Keratinocyte (primary cell): ENCODE data around the gene ABLIM2. TPM values are rescaled to one million over a fixed set of nuclear protein-coding genes. Genes with fewer than 3 reads are reported as not detected.

Source experiments
- DNase-seq: peaks from one replicate; pipeline ENCODE4 v3.0.0-alpha.2; 2011; ENCODE audit warnings: low read depth, missing footprints, low spot score
- FAIRE-seq: peaks from 2 replicates; lab custom pipeline; 2011; peaks lifted over from hg19 to GRCh38; lab: Jason Lieb, UNC
- H2AFZ ChIP-seq: 2 replicates; pipeline ENCODE4 v1.6.0; 2012; ENCODE audit warnings: low read length, control low read depth, inconsistent platforms; ENCODE audit not compliant: control insufficient read depth
- H3K27ac ChIP-seq: 2 replicates; pipeline ENCODE4 v1.5.1; 2011; ENCODE audit warnings: low read length; ENCODE audit not compliant: control insufficient read depth, insufficient read depth
- H3K27me3 ChIP-seq: 3 replicates; pipeline ENCODE4 v1.6.0; 2011; ENCODE audit warnings: low read length; ENCODE audit not compliant: control insufficient read depth, insufficient read depth; ENCODE audit errors: extremely low read depth
- H3K36me3 ChIP-seq, 2 experiments: 2 replicates in 1 of 2; 3 replicates in 1 of 2; pipeline ENCODE4 v1.5.1; 2011; ENCODE audit warnings: low read length in 2 of 2, mild to moderate bottlenecking in 1 of 2; ENCODE audit not compliant: control insufficient read depth in 2 of 2, insufficient read depth in 2 of 2; ENCODE audit errors: extremely low read depth in 1 of 2
- H3K4me1 ChIP-seq: 3 replicates; pipeline ENCODE4 v1.5.1; 2011; ENCODE audit warnings: low read length; ENCODE audit not compliant: control insufficient read depth, insufficient read depth; ENCODE audit errors: extremely low read depth
- H3K4me2 ChIP-seq: 3 replicates; pipeline ENCODE4 v1.6.0; 2011; ENCODE audit warnings: low read depth, low read length; ENCODE audit not compliant: control insufficient read depth, insufficient read depth; ENCODE audit errors: extremely low read depth
- H3K4me3 ChIP-seq, 3 experiments: fragments of 200-600 bp in 1 of 3; sonication (generic) in 1 of 3; 2 replicates in 2 of 3; 3 replicates in 1 of 3; pipeline ENCODE4 v1.5.1; 2011 to 2016; ENCODE audit warnings: low read length in 3 of 3, mild to moderate bottlenecking in 3 of 3, control low read depth in 2 of 3, inconsistent platforms in 1 of 3, low read depth in 1 of 3, mixed read lengths in 1 of 3, mixed run types in 1 of 3, moderate library complexity in 1 of 3; ENCODE audit not compliant: control insufficient read depth in 2 of 3, insufficient read depth in 2 of 3; ENCODE audit errors: extremely low read depth in 1 of 3
- H3K79me2 ChIP-seq: 2 replicates; pipeline ENCODE4 v1.6.0; 2012; ENCODE audit warnings: low read length; ENCODE audit not compliant: control insufficient read depth, insufficient read depth
- H3K9ac ChIP-seq: 3 replicates; pipeline ENCODE4 v1.6.0; 2011; ENCODE audit warnings: low read length; ENCODE audit not compliant: control insufficient read depth, insufficient read depth; ENCODE audit errors: extremely low read depth
- H3K9me1 ChIP-seq: 3 replicates; pipeline ENCODE4 v1.6.0; 2011; ENCODE audit warnings: low read length; ENCODE audit not compliant: control insufficient read depth, insufficient read depth; ENCODE audit errors: extremely low read depth
- H3K9me3 ChIP-seq: 2 replicates; pipeline ENCODE4 v1.5.1; 2012; ENCODE audit warnings: low read depth, low read length; ENCODE audit not compliant: control insufficient read depth
- H4K20me1 ChIP-seq: 3 replicates; pipeline ENCODE4 v1.6.0; 2011; ENCODE audit warnings: low read length; ENCODE audit not compliant: control insufficient read depth, insufficient read depth; ENCODE audit errors: extremely low read depth
- CTCF ChIP-seq, 3 experiments: IDR thresholded peaks in 1 of 3; conservative IDR thresholded peaks in 1 of 3; optimal IDR thresholded peaks in 1 of 3; 2 replicates in 2 of 3; 3 replicates in 1 of 3; pipeline versions ENCODE3 to v1.5.1; 2011; ENCODE audit warnings: low read length in 3 of 3, mild to moderate bottlenecking in 3 of 3, moderate library complexity in 2 of 3, control low read depth in 1 of 3, inconsistent platforms in 1 of 3; ENCODE audit not compliant: insufficient read depth in 2 of 3; ENCODE audit errors: extremely low read depth in 1 of 3
- EZH2 ChIP-seq: IDR thresholded peaks from one replicate; pipeline ENCODE4 v1.6.1; 2012; ENCODE audit warnings: inconsistent platforms, mild to moderate bottlenecking, low read length, moderate library complexity
- dilution Hi-C: fragments of 300-500 bp; cut with MboI; formaldehyde crosslinking; loops from one replicate; pipeline ENCODE4 v1.7.0; 2020; ENCODE audit warnings: low sequenced_read_pairs; ENCODE audit not compliant: extremely low pct_ligation_motif_present
- polyA plus RNA-seq, 5 experiments: library from polyadenylated mRNA; depleted of rRNA in 3 of 5; stranded (reverse) in 3 of 5; stranded (forward) in 1 of 5; unstranded in 1 of 5; fragments of >200 nt; gene quantifications; 1 replicate in 1 of 5; 2 replicates in 3 of 5; 3 replicates in 1 of 5; pipeline versions ENCODE4 v1.2.1 to v1.2.3, GENCODE V29; 2011 to 2012; ENCODE audit warnings: missing spikeins in 2 of 5, low read depth in 1 of 5, low replicate concordance in 1 of 5

Gene ABLIM2
- polyA plus RNA-seq, 1 donor (not counting 4 experiments of a cell fraction or from before 2014, with no cell fraction given): 0.94 TPM

- peak; percentile 96 for FAIRE-seq
- Histone ChIP-seq H3K79me2 (no peaks in the 10 kb centered on the region), H3K4me3 (no peak overlapping the region), H3K27ac (no peak overlapping the region), H3K4me2 (no peak overlapping the region), H2AFZ (no peak overlapping the region), H3K9me1 (no peaks in the 10 kb centered on the region), H3K27me3 (peaks cover 10% of the 10 kb centered on the region), H3K9me3 (no peaks in the 10 kb centered on the region), H4K20me1 (no peaks in the 10 kb centered on the region), H3K4me1 (no peaks in the 10 kb centered on the region), H3K9ac (no peak overlapping the region), H3K36me3 (no peaks in the 10 kb centered on the region)
- TF ChIP-seq EZH2: no peak
- TF ChIP-seq CTCF (optimal IDR thresholded peaks at IDR 0.05 in 1 of 3, IDR thresholded peaks at IDR 0.05 in 1 of 3, conservative IDR thresholded peaks at IDR 0.05 in 1 of 3; ENCODE audit: extremely low read depth in 1 of 3, insufficient read depth in 2 of 3, low read length in 3 of 3): peak in 2 of 3 experiments; percentile 82 to 93
- dilution Hi-C loops: no loop called here
- DNase-seq: no peak
Measured at GRCh38 chr4:7987148-7987989, 171.2 kb downstream of the ABLIM2 start.

- no peaks in the 10 kb centered on the region for H3K9me3 ChIP-seq
- H3K4me3 ChIP-seq: no peak overlapping the region
- H3K9me1 ChIP-seq: no peaks in the 10 kb centered on the region
- H3K4me2 ChIP-seq: no peak overlapping the region
- dilution Hi-C loops: no loop called here
- no peaks in the 10 kb centered on the region for H3K79me2 ChIP-seq
- H3K9ac ChIP-seq: no peak overlapping the region
- no peak for FAIRE-seq
- H2AFZ ChIP-seq: no peak overlapping the region
- no peaks in the 10 kb centered on the region for H4K20me1 ChIP-seq
- peaks cover 10% of the 10 kb centered on the region for H3K27me3 ChIP-seq
- H3K27ac ChIP-seq: no peak overlapping the region
- no peaks in the 10 kb centered on the region for H3K36me3 ChIP-seq
- TF ChIP-seq CTCF (optimal IDR thresholded peaks at IDR 0.05 in 1 of 3, IDR thresholded peaks at IDR 0.05 in 1 of 3, conservative IDR thresholded peaks at IDR 0.05 in 1 of 3; ENCODE audit: extremely low read depth in 1 of 3, insufficient read depth in 2 of 3, low read length in 3 of 3) (no peak), EZH2 (no peak)
- H3K4me1 ChIP-seq: no peaks in the 10 kb centered on the region
- no peak for DNase-seq
Measured at GRCh38 chr4:7985891-7986441, 172.6 kb downstream of the ABLIM2 start.
